Caco-2 (cell line): ENCODE data around the gene MID1. TPM values are rescaled to one million over a fixed set of nuclear protein-coding genes. Genes with fewer than 3 reads are reported as not detected.

Experiments used
- BruUV-seq: library from RNA; stranded (reverse); fragments of 400-500 nt; replicated peaks from 2 replicates; lab custom pipeline; 2021; lab: Mats Ljungman, UMichigan
- CTCF ChIA-PET: fragments of 300-600 bp; sonication (Branson Sonifier 250); formaldehyde crosslinking; loops from one replicate; lab custom pipeline; 2022; ENCODE audit warnings: antibody characterized with exemption; lab: Charles Lee
- POLR2A ChIA-PET: fragments of 300-600 bp; sonication (Branson Sonifier 250); formaldehyde crosslinking; loops from one replicate; lab custom pipeline; 2022; ENCODE audit warnings: antibody characterized with exemption; lab: Charles Lee
- DNase-seq, 2 experiments: peaks; one replicate each; pipeline versions ENCODE4 v3.0.0 to v3.0.0-alpha.2; 2020 to 2022
- H3K27me3 ChIP-seq: replicated peaks from 2 replicates; pipeline ENCODE4 v1.6.0; 2011; ENCODE audit warnings: low read length; ENCODE audit not compliant: control insufficient read depth, insufficient read depth
- H3K36me3 ChIP-seq: 2 replicates; pipeline ENCODE4 v1.5.1; 2011; ENCODE audit warnings: low read length; ENCODE audit not compliant: control insufficient read depth, insufficient read depth
- H3K4me1 ChIP-seq: fragments of 250-450 bp; sonication (Bioruptor Pico); 2 replicates; pipeline ENCODE4 v1.5.1; 2020; ENCODE audit warnings: mild to moderate bottlenecking
- H3K4me3 ChIP-seq: 2 replicates; pipeline ENCODE4 v1.5.1; 2011; ENCODE audit warnings: low read depth, mild to moderate bottlenecking, control low read depth, low read length
- H3K9me3 ChIP-seq: fragments of 250-450 bp; sonication (Bioruptor Pico); 2 replicates; pipeline ENCODE4 v1.5.1; 2020; ENCODE audit warnings: mild to moderate bottlenecking, moderate library complexity
- H3K27ac Mint-ChIP-seq: one replicate; pipeline ENCODE4 v1.8.0; 2022; ENCODE audit warnings: mixed read lengths; ENCODE audit not compliant: unreplicated experiment
- H3K27me3 Mint-ChIP-seq: one replicate; pipeline ENCODE4 v1.8.0; 2022; ENCODE audit warnings: mixed read lengths; ENCODE audit not compliant: insufficient read depth, unreplicated experiment
- H3K36me3 Mint-ChIP-seq: one replicate; pipeline ENCODE4 v1.8.0; 2022; ENCODE audit warnings: mild to moderate bottlenecking, mixed read lengths; ENCODE audit not compliant: insufficient read depth, unreplicated experiment
- H3K4me1 Mint-ChIP-seq: one replicate; pipeline ENCODE4 v1.8.0; 2022; ENCODE audit warnings: low read depth, mixed read lengths; ENCODE audit not compliant: unreplicated experiment
- H3K4me3 Mint-ChIP-seq: one replicate; pipeline ENCODE4 v1.8.0; 2022; ENCODE audit warnings: mild to moderate bottlenecking, moderate library complexity, mixed read lengths; ENCODE audit not compliant: unreplicated experiment
- H3K9me3 Mint-ChIP-seq: one replicate; pipeline ENCODE4 v1.8.0; 2022; ENCODE audit warnings: mixed read lengths; ENCODE audit not compliant: unreplicated experiment
- CTCF ChIP-seq, 2 experiments: fragments of 200-600 bp in 1 of 2; IDR thresholded peaks; 1 replicate in 1 of 2; 2 replicates in 1 of 2; pipeline versions ENCODE4 v1.5.1 to v1.8.0; 2011 to 2022; ENCODE audit warnings: antibody characterized with exemption in 1 of 2, control low read depth in 1 of 2, inconsistent platforms in 1 of 2, low read depth in 1 of 2, low read length in 1 of 2, mild to moderate bottlenecking in 1 of 2, moderate library complexity in 1 of 2; ENCODE audit not compliant: insufficient read depth in 1 of 2, severe bottlenecking in 1 of 2, unreplicated experiment in 1 of 2
- intact Hi-C: fragments of 100-400 bp; cut with micrococcal nuclease; formaldehyde crosslinking; loops from one replicate; pipeline ENCODE4 v1.10.0; 2022; ENCODE audit not compliant: unreplicated experiment
- total RNA-seq: library from RNA; stranded (reverse); gene quantifications from 2 replicates; pipeline ENCODE4 v1.2.3, GENCODE V29; 2022

Gene MID1
- total RNA-seq, 1 experiment from 2014 or later: 61.3 TPM

GRCh38 chrX:10656214-10656613, 35.8 kb upstream of the MID1 start:
- TF ChIP-seq CTCF (IDR thresholded peaks at IDR 0.05; ENCODE audit: insufficient read depth in 1 of 2, low read depth in 1 of 2, low read length in 1 of 2, severe bottlenecking in 1 of 2, unreplicated experiment in 1 of 2): no peak
- Mint-ChIP-seq H3K9me3 (peaks cover 9% of the 10 kb centered on the region), H3K27ac (no peak overlapping the region), H3K4me1 (peaks cover 18% of the 10 kb centered on the region), H3K27me3 (no peaks in the 10 kb centered on the region), H3K36me3 (peaks cover 8% of the 10 kb centered on the region), H3K4me3 (no peak overlapping the region)
- DNase-seq: no peak
- intact Hi-C loops: no loop called here
- H3K27me3 ChIP-seq: no peaks in the 10 kb centered on the region
- no peak overlapping the region for H3K4me3 ChIP-seq
- H3K9me3 ChIP-seq: no peaks in the 10 kb centered on the region
- no peaks in the 10 kb centered on the region for H3K36me3 ChIP-seq
- ChIA-PET POLR2A (no interaction called here), CTCF (no interaction called here)
- H3K4me1 ChIP-seq: 0 out of 2 replicates have a peak, but pooled peaks cover under 1% of the 10 kb centered on the region
- no TSS peak for BruUV-seq

- peaks cover 18% of the 10 kb centered on the region for H3K4me1 Mint-ChIP-seq
- POLR2A ChIA-PET: no interaction called here
Observed at GRCh38 chrX:10654960-10655359, 34.6 kb upstream of the MID1 start.

DNA sequence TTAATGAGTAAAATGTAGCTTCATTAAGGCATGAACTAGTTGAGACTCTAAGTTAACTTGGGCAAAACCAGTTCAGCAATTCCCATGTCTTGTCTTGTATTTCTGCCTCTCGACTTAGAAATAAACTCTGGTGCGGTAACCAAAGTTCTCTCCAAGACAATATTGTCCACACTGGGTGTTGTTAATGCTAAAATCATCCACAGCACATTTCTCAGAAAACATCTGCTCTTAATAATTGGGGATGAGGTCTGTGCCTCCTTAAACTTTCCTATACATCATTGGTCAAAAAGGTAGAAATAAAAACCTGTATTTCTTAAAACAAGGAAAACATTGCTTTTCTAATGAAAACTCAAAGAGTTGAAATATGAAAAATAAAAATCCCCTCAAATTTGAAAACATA, 32.9 kb upstream of the MID1 start:
- Mint-ChIP-seq H3K27ac (no peak overlapping the region), H3K4me3 (no peak overlapping the region), H3K36me3 (peaks cover 8% of the 10 kb centered on the region), H3K9me3 (peaks cover 9% of the 10 kb centered on the region), H3K27me3 (no peaks in the 10 kb centered on the region), H3K4me1 (peaks cover 18% of the 10 kb centered on the region)
- no peak for TF ChIP-seq CTCF (IDR thresholded peaks at IDR 0.05; ENCODE audit: insufficient read depth in 1 of 2, low read depth in 1 of 2, low read length in 1 of 2, severe bottlenecking in 1 of 2, unreplicated experiment in 1 of 2)
- intact Hi-C loops: no loop called here
- no peak overlapping the region for H3K4me3 ChIP-seq
- no TSS peak for BruUV-seq
- peaks cover 13% of the 10 kb centered on the region; the same call in 1 of the 2 replicates for H3K4me1 ChIP-seq
- H3K9me3 ChIP-seq: no peaks in the 10 kb centered on the region
- H3K27me3 ChIP-seq: no peaks in the 10 kb centered on the region
- ChIA-PET POLR2A (no interaction called here), CTCF (no interaction called here)
- no peak for DNase-seq
- H3K36me3 ChIP-seq: no peaks in the 10 kb centered on the region

More at GRCh38 chrX:10654960-10655359, 34.6 kb upstream of the MID1 start:
- Histone ChIP-seq H3K9me3 (no peaks in the 10 kb centered on the region), H3K36me3 (no peaks in the 10 kb centered on the region), H3K27me3 (no peaks in the 10 kb centered on the region), H3K4me1 (peaks cover 13% of the 10 kb centered on the region; the same call in 1 of the 2 replicates), H3K4me3 (no peak overlapping the region)
- CTCF ChIA-PET: no interaction called here
- Mint-ChIP-seq H3K27me3 (no peaks in the 10 kb centered on the region), H3K36me3 (peaks cover 8% of the 10 kb centered on the region), H3K9me3 (peaks cover 9% of the 10 kb centered on the region), H3K4me3 (no peak overlapping the region), H3K27ac (no peak overlapping the region)
- intact Hi-C loops: no loop called here
- no peak for TF ChIP-seq CTCF (IDR thresholded peaks at IDR 0.05; ENCODE audit: insufficient read depth in 1 of 2, low read depth in 1 of 2, low read length in 1 of 2, severe bottlenecking in 1 of 2, unreplicated experiment in 1 of 2)
- BruUV-seq: no TSS peak
- DNase-seq: no peak
